Erythroblast (primary cell): ENCODE measurements around the gene KCNMA1.

Experiments
- DNase-seq, 2 experiments: peaks; one replicate each; lab custom pipeline; 2025; lab: John Stamatoyannopoulos, UW
- GATA1 ChIP-seq: IDR thresholded peaks from 2 replicates; pipeline ENCODE4 v1.6.1; 2011; ENCODE audit warnings: low read depth, mild to moderate bottlenecking, control low read depth, low read length, moderate library complexity
- POLR2A ChIP-seq: IDR thresholded peaks from 2 replicates; pipeline ENCODE4 v1.6.1; 2011; ENCODE audit warnings: mild to moderate bottlenecking, low read length

The KCNMA1 gene

DNA sequence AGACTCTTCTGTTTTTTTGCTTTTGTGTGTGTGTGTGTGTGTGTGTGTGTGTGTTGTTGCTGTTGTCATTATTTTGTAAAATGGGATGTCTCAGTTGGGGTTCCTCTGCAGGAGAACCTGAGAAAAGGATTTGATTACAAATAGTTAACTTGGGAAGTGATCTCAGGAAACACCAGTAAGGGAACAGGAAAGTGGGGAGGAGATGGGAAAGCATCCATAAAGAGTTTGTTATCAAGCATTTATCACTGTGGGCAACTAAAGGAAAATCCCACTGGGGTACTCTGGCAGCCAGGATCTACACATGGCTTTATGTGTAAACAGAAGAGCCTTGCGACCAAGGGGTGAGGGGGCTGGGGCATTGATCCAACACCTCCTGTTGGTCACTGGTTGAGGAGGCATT is 485.4 kb downstream of the KCNMA1 start:
- TF ChIP-seq POLR2A: no peak
- TF ChIP-seq GATA1: no peak
- no peak for DNase-seq

DNA sequence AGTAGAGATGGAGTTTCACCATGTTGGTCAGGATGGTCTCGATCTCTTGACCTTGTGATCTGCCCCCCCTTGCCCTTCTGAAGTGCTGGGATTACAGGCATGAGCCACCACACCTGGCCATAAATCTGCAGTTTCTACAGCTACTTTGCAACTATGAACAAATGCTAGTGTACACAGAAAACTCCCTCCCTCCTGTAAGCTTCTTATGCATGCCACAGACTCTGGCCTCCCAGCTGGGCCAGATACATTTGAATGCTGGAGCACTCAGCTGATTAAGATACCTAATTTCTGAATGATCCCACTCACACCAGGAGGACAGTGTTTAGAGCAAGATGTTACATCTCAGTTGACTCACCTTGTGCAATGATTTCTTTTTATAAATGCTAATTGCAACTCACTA is 486.2 kb downstream of the KCNMA1 start:
- TF ChIP-seq GATA1: no peak
- TF ChIP-seq POLR2A: no peak
- DNase-seq: no peak

DNA sequence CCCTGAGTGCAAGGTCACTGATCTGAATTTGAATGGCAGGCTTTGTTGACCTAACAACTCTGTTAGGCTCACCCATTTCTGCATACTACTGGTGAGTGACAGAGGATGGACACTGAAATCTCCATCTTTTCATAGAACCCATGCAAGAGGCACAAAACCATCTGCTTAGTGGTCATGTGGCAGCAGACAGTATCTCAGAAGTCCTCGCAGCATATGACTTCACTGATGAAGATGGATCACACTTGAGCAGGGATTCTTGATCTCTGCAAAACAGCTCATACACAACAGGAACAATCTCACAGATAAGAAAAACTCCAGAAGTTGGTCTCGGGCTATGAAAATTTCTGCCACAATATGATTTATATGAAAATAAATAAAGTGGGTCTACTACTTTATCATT is 487.9 kb downstream of the KCNMA1 start:
- TF ChIP-seq POLR2A (no peak), GATA1 (no peak)
- DNase-seq: no peak

DNA sequence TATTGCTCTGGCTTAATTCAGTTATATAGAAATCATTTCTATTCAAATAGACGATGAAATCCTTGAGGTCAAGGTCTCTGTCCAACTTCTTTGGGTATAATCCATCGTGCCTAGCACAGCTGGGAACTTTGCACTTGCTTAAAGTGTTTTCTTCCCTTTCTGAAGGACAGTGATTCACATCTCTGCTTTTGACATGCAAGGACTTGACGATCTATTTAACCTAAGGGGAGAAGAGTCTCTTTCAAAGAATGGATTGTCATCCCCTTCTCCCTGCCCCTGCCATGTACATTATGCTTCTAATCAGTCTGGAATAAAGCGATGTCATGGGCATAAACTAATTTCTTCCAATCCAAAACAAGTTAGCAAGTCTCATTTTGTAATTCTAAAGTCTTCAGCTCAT is 488.6 kb downstream of the KCNMA1 start:
- no peak for DNase-seq
- no peak for TF ChIP-seq POLR2A
- TF ChIP-seq GATA1: no peak

DNA sequence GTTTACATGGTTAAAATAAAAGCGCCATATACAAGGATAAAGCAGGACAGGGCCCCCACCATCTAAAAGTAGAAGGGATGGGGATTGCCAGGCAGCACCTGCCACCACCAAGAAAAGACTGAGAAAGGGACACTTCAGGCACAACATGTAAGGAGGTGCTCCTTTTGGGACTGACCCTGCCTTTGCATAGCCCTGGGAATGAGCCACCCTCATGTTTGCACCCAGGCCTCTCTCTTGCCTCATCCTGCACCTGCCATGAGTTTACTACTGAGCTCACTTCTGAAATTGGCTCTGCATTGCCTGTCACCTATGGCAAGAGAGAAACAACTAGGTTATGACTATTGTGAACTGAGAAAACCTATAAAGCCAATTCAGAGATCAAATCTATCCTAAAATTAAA is 489.7 kb downstream of the KCNMA1 start:
- TF ChIP-seq POLR2A (no peak), GATA1 (no peak)

DNA sequence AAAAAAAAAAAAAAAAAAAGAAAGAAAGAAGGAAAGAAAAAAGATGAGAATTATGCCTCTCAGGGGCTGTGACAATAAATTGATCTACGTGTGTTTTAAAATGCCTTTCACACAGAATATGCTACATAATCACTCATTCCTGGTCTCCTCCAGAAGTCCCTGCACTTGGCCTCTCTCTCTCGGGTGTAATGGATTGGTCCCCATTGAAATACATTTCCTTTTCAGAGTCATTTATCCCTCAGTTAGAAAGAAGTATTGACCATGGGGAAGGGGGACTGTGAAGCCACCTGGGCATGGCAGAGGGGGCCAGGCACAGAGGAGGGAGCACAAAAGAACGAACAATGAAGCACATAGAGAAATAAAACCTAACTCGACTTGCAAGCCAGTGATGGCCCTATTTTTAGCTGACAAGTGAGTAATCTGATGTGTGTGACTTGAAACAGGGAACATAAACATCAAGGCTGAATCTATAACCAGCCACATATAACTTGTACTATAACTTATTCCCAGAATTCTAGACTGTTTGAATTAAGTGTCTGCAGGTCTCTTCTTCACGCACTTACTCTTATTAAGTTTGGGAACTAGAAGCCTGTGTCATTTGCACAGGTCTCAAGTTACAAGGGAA is 490.8 kb downstream of the KCNMA1 start:
- no peak for DNase-seq
- no peak for TF ChIP-seq GATA1
- TF ChIP-seq POLR2A: no peak

More for the DNA sequence above, 489.7 kb downstream of the KCNMA1 start:
- DNase-seq: no peak

DNA sequence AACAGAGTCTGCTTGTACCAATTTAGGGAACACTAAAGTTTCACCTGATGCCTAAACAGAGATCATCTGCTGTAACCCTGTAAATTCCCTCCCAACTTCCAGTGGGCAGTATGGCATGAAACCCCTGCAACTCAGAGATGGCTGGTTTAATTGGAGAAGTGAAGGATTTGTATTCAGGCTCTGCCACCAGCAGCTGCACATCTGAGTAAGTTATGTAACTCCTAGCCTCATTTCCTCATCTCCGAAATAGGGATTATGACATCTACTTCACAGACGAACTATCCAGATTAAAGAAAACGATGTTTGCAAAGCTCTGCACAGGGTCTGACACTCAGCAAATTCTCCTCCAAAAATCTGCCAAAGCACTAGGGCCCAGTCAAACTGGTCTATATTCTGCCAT is 493.0 kb downstream of the KCNMA1 start:
- no peak for DNase-seq
- no peak for TF ChIP-seq POLR2A
- TF ChIP-seq GATA1: no peak

DNA sequence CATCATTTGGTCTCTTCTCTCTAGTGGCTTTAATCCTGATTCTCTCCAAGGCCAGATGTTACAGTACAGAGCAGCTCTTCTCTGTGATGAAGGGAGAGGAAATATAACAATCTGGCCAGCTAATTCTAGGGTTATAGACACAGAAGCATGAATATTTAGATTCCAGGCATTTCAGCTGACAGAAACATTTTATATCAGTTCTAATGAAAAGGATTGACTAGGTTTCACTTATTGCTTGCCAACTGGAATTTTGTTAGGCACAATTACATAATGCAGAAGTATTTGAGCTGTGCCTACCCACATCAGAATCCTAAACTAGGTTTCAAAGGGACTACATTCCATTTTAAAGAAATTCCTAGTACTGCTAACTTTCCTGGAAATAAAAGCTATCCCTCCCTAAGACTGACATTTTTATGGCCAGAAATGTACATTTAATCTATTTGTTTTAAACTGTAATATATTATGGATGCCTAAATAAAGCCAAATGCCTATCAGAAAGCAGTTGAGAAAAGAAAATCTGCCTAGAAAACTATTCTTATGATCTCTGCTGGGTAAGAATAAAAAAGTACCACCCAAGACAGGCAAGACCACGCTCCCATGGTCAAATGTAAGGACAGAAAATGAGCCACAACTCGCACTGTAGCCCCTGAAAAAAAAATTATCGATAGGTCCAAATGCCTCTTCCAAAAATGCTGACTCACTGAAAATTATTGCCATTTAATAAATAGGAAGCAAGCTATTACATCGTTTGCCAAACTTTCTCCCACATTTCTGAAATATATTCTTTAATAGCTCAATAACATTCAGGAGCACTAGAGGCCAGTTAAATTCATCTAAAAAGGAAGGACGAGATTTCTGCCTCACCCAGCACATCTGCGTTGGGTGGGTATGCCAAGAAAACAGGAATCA is 498.1 kb downstream of the KCNMA1 start:
- no peak for DNase-seq

DNA sequence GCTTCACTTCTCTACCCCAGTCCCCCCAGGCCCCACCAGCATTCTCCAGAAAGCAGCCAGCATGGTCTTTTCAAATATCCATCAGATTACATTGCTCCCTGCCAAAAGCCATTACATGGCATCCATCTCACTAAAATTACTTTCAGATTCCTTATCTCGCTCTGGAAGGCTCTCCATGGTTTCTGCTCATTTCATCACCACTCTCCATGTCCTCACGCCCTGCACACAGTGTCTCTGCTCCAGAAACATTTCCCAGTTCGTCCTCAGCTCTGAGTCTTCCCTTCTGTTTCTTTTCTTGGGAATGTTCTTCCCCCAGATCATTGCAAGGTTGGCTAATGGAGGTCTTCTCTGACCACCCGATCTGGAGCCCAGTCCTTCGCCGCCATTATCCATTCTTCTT is 499.1 kb downstream of the KCNMA1 start:
- TF ChIP-seq GATA1 (no peak), POLR2A (no peak)
- DNase-seq: peak in 1 of 2 experiments; percentile 57

More for the DNA sequence above, 498.1 kb downstream of the KCNMA1 start:
- no peak for TF ChIP-seq POLR2A

DNA sequence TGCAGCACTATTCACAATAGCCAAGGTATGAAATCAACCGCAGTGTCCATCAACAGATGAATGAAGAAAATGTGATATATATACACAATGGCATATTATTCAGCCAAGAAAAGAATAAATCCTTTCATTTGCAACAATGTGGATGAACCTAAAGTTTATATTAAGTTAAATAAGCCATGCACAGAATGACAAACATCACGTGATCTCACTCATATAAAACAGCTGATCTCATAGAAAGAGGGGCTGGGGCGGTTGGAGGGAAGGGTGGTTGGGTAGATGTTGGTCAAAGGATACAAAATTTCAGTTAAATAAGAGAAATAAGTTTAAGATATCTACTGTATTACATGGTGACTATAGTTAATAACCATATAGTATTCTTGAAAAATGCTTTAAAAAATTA is 502.1 kb downstream of the KCNMA1 start:
- DNase-seq: no peak
- no peak for TF ChIP-seq GATA1
- TF ChIP-seq POLR2A: no peak

DNA sequence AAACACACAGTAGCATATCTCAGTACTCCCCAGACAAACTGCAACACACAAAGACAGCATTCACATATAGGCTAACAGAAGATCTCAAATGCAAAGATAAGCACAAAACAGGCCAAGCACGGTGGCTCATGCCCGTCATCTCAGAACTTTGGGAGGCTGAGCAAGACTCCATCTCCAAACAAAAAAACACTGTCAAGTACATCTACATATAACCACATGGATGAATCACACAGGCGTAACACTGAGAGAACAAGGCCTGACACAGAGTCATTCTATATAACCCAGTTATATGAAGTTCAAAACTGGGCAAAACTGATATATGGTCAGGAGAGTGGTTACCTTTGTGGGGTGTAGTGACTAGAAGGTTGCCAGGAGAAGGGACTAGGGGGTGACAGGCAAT is 506.4 kb downstream of the KCNMA1 start:
- TF ChIP-seq POLR2A (no peak), GATA1 (no peak)
- no peak for DNase-seq

DNA sequence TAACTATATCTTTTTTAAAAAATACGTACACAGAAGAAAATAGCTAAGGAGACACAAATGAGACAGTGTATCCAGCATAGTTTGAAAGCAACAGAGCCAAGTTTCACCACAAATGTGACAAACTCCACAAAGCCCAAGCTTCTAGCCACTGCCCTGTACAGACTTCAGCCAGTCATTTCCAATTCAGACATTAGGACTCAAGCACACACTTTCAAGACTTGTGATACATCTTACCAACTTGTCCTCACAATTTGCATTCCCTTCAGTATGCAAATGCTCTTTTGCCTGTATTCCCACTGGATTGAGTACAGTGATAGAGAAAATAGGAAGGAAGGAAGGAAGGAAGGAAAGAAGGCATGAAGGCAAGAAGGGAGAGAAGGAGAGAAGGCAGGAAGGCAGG is 510.4 kb downstream of the KCNMA1 start:
- DNase-seq: no peak
- TF ChIP-seq POLR2A (no peak), GATA1 (no peak)

DNA sequence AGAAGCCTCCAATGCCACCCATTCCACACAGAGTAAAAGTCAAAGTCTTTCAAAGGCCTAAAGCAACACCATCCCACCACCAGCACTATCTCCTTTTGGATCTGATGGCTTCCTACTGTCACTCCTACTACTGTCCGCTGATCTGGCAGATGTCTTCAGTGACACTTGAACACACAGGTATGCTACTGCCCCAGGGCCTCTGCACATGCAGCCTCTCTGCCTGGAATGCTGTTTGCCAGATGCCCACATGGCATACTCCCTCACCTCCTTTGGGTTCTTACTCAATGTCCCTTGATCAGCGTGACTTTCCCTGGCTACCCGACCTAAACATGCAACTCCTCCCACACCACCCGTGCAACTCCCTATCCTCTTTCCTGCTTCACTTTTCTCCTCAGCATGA is 512.4 kb downstream of the KCNMA1 start:
- no peak for DNase-seq
- TF ChIP-seq POLR2A (no peak), GATA1 (no peak)

DNA sequence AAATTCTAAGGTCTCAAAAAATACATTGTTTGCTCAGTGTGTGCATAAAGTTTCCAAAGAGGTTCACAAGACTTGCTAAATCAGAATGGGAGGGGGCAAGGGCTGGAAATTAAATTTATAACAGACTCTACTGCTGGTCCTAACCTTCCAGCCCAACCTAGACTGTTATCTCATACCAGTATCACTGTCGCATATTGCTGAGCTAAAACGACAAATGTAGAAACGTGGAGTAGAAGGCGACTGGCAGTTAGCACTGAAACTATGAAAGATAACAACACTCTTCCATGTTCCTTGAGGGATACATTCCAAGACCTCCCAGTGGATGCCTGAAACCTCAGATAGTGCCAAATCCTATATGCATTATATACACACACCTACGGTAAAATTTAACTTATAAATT is 514.3 kb downstream of the KCNMA1 start:
- TF ChIP-seq GATA1 (no peak), POLR2A (no peak)
- DNase-seq: no peak
